Lower leg skin (tissue), 4 donors: ENCODE data around the gene SPATA46. TPM values are rescaled to one million over a fixed set of nuclear protein-coding genes. Genes with fewer than 3 reads are reported as not detected.

Experiments
- DNase-seq, 2 donors: peaks; one replicate each; pipeline ENCODE4 v3.0.0-alpha.2; 2019; ENCODE audit warnings: low spot score in 2 of 2
- H3K4me3 ChIP-seq: fragments of 200-600 bp; sonication (generic); 2 replicates; pipeline ENCODE4 v1.5.1; 2017; ENCODE audit warnings: mild to moderate bottlenecking, low read depth; ENCODE audit not compliant: poor library complexity, severe bottlenecking
- POLR2A ChIP-seq, 2 donors: fragments of 450-650 bp; IDR thresholded peaks; one replicate each; pipeline ENCODE4 v1.6.1; 2016 to 2017; ENCODE audit warnings: antibody characterized with exemption in 2 of 2, mild to moderate bottlenecking in 1 of 2, moderate library complexity in 1 of 2
- WGBS, 2 donors: methylation state at CpG; one replicate each; pipeline ENCODE4 v1.1.5; 2018; 5-methylcytosine and 5-hydroxymethylcytosine counted together
- intact Hi-C: fragments of 100-400 bp; cut with DNase I; formaldehyde crosslinking; loops from one replicate; pipeline ENCODE4 v1.15.0; 2023; ENCODE audit warnings: low total_unique reads
- total RNA-seq, 4 donors: library from RNA; depleted of rRNA; stranded (reverse); fragments of >200 nt; gene quantifications; one replicate each; pipeline ENCODE4 v1.1.0, GENCODE V29; 2016
- TF ChIP-seq, protein P1 (sequence below), 3 donors: fragments of 450-650 bp; IDR thresholded peaks; one replicate each; pipeline ENCODE4 v1.5.1; 2016; ENCODE audit warnings: antibody characterized with exemption in 3 of 3, mild to moderate bottlenecking in 3 of 3, moderate library complexity in 2 of 3

Gene SPATA46
- total RNA-seq, 4 donors from 2014 or later: not detected

DNA sequence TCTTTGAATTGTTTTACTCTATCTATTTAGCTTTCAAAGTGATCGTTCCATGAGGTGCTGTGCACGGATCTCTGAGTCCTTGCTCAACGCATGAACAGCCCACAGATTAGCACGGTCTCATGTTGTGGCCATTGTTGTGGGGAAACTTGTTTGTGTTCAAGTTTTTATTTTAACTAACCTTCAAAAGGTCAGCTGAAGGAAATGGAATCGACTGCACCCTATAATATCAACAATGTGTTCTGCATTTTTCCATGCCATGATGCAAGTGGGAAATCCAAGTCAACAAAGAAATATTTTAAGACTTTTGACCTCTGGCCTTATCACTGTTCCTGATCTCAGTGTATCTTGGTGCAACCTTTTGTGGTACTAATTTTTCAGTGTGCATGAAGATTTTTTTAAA, 29.1 kb upstream of the SPATA46 start:
- DNase-seq: no peak
- WGBS, 2 donors: 64 to 71% methylated on average over 5 of the region's 5 CpGs
- intact Hi-C loops: no loop called here
- H3K4me3 ChIP-seq: no peak overlapping the region
- TF ChIP-seq, protein P1, sequence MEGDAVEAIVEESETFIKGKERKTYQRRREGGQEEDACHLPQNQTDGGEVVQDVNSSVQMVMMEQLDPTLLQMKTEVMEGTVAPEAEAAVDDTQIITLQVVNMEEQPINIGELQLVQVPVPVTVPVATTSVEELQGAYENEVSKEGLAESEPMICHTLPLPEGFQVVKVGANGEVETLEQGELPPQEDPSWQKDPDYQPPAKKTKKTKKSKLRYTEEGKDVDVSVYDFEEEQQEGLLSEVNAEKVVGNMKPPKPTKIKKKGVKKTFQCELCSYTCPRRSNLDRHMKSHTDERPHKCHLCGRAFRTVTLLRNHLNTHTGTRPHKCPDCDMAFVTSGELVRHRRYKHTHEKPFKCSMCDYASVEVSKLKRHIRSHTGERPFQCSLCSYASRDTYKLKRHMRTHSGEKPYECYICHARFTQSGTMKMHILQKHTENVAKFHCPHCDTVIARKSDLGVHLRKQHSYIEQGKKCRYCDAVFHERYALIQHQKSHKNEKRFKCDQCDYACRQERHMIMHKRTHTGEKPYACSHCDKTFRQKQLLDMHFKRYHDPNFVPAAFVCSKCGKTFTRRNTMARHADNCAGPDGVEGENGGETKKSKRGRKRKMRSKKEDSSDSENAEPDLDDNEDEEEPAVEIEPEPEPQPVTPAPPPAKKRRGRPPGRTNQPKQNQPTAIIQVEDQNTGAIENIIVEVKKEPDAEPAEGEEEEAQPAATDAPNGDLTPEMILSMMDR (IDR thresholded peaks at IDR 0.05): no peak
- TF ChIP-seq POLR2A (IDR thresholded peaks at IDR 0.05): no peak

DNA sequence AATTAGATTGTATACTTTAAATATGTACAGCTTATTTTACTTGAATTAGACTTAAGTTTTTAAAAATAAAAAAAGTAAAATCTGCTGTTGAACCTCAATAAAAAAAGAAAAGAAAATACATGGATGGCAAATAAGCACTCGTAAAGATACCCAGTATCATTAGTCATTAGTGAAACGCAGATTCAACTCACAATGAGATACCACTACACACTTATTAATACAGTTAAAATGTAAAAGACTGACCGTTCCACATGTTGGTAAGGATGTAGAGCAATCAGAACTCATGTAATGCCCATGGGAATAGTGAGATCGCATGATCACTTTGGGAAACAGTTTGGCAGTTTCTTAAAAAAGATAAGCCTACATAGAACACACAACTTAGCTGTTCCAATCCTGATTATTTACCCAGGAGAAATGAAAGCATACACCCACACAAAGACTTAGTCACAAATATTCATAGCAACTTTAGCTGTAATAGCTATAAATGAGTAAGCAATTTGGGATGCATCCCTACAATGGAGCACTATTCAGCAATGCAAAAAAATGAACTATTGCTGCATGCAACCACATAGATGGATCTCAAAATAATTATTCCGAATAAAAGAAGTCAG, 28.0 kb upstream of the SPATA46 start:
- H3K4me3 ChIP-seq: no peak overlapping the region
- TF ChIP-seq POLR2A (IDR thresholded peaks at IDR 0.05): no peak
- TF ChIP-seq, protein P1 (IDR thresholded peaks at IDR 0.05): no peak
- 58 to 70% methylated on average over 5 of the region's 5 CpGs for WGBS, 2 donors
- no peak for DNase-seq
- intact Hi-C loops: no loop called here

DNA sequence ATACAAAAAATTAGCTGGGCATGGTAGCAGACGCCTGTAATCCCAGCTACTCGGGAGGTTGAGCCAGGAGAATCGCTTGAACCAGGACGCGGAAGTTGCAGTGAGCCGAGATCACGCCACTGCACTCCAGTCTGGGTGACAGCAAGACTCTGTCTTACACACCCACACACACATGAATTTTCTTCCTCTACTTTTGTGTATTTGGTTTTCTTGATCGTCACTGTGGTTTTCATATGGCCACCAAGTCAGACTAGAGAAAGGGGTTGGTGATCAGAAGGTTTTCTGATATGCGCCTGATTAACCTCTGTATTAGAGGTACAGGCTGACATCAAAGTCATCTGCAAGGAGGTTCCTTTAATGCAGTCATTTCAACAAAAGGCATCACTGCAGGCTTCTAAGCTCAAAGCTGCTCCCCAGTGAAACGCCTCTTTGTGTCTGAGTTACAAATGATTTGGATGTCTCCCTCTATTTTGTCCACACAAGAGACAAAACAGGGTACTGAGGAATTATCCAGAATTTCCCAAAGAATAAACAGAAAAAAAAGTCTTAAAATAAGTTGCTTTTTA, 24.2 kb upstream of the SPATA46 start:
- DNase-seq: no peak
- no peak for TF ChIP-seq POLR2A (IDR thresholded peaks at IDR 0.05)
- TF ChIP-seq, protein P1 (IDR thresholded peaks at IDR 0.05): no peak
- H3K4me3 ChIP-seq: no peak overlapping the region
- WGBS, 2 donors: 90% methylated on average over 10 of the region's 10 CpGs
- intact Hi-C loops: no loop called here

DNA sequence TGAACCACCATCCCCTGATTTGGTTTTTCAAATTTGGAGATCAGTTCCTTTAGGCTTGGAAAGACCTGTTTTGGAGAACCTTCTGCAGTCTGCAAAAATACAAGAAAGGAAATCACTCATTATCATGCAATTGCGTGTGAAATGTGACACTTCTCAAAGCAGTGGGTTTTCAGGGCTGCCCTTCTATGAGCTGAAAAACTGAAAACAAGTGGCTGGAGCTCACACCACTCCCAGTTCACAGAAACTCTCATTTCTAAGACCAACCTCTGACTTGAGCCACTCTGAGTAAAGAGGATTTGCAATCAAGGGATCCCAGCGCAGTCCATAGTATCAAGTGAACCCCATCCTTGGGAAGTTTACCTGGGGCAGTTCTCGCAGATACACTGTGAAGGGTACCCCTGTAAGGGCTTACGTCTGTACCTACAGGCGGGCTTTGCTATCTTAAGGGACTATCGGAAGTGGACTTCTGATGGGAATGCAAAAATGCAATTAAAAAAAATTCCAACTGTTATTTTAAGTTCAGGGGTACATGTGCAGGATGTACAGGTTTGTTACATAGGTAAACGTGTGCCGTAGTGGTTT, 22.4 kb upstream of the SPATA46 start:
- intact Hi-C loops: no loop called here
- TF ChIP-seq, protein P1 (IDR thresholded peaks at IDR 0.05): no peak
- no peak for TF ChIP-seq POLR2A (IDR thresholded peaks at IDR 0.05)
- no peak overlapping the region for H3K4me3 ChIP-seq
- 83 to 90% methylated on average over 8 of the region's 8 CpGs for WGBS, 2 donors
- DNase-seq: no peak

DNA sequence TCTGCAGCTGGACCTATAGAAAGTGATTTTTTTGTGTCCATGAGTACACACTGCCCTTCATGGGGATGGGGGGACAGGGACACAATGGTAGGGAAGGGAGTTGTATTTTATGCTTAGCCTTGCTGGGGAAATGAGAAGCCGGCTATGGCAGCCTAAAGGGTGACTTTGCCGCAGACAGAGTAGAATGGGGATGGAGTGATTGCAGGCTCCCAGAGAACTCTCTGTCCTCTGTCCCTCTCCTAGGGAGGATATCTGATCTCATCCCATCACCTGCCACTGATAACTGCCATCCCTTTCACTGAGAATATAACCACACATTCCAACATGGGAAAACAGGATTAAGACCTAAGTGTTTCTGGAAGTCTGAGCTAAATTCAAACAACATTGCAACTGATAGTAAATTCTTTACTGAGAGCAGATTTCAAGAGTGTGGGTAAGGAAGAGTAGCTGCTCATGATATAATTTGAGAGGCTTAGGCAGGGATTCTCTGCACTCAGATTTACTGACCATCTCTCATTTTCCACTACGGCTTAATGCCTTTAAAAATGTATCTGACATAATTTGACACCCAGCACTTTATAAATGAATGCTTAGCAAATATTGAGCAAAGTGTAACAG, 21.4 kb upstream of the SPATA46 start:
- intact Hi-C loops: no loop called here
- no peak for DNase-seq
- no peak for TF ChIP-seq POLR2A (IDR thresholded peaks at IDR 0.05)
- TF ChIP-seq, protein P1 (IDR thresholded peaks at IDR 0.05): no peak
- 66 to 82% methylated on average over 3 of the region's 3 CpGs for WGBS, 2 donors
- no peak overlapping the region for H3K4me3 ChIP-seq
